ENCODE results near the gene FEZ2. TPM values are rescaled to one million over a fixed set of nuclear protein-coding genes. Genes with fewer than 3 reads are reported as not detected.

Gene FEZ2
- total and polyA plus RNA-seq, 2 of the 13 experiments (the other 11 are each of a cell fraction or from before 2014, with no cell fraction given): 42.5 to 59.1 TPM

DNA sequence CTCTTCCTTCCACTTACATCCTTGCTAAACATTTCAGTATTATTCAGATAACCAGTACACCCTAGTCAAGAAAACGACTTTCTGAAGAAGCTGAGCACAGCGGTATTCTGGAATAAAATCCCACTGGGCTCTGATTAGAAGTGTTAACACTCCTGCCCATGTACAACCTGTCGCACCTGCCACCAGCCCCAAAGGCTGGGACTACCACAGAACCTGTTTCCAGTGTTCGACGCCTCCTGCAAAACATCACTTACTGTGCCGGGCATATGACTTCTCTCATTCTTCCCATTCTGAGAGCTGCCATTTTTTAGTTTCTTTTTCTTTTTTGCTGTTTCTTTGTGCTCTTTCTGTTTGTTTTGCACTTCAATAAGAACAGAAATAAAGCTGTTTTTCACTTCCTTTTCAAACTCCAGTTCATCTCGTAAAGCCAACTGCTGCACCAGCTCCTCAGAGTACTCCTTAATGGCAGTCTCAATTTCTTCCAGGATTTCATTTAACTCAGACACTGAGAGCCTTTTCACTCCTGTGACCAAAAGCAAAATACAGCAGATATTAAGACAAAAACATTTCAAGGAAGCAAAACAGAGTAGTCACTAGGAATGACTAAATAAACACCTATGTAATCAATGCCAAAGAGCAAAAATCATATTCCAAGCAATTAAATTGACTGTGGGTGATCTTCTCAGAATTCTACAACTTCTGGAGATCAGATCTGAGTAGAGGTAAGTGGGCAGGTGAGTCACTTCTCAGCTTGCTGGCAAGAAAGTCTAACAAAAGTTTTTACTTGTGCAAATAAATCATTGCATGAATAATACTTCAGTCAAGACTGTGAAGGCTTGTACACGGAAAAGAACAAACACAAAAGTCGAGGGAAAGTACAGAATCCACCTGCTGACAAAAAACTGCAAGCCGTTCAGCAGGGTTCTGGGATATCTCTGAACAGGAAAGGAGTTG lies 19.3 kb downstream of the FEZ2 start:
- BruUV-seq (replicated peaks): no TSS peak
- Histone ChIP-seq H3K27me3 (ENCODE audit: control insufficient read depth in 1 of 2, insufficient read depth in 2 of 2, low read length in 2 of 2) (no peaks in the 10 kb centered on the region), H3K4me1 (ENCODE audit: insufficient read depth, low read length) (peaks cover 13% of the 10 kb centered on the region), H3K9ac (ENCODE audit: insufficient read depth, low read depth, low read length) (no peak overlapping the region), H3K9me3 (ENCODE audit: low read length) (no peaks in the 10 kb centered on the region), H4K20me1 (ENCODE audit: insufficient read depth, low read length) (no peaks in the 10 kb centered on the region), H3K4me2 (ENCODE audit: low read depth, low read length) (no peak overlapping the region), H3K79me2 (ENCODE audit: insufficient read depth, low read length) (no peaks in the 10 kb centered on the region), H3K36me3 (replicated peaks in 1 of 2; ENCODE audit: control insufficient read depth in 1 of 2, insufficient read depth in 2 of 2, low read length in 2 of 2) (peaks cover 14 to 71% of the 10 kb centered on the region in 2 experiments), H3K27ac (ENCODE audit: extremely low read length, insufficient read depth, low read length) (no peak overlapping the region), H2AFZ (ENCODE audit: low read length) (no peak overlapping the region), H3K4me3 (replicated peaks in 1 of 3; ENCODE audit: insufficient read depth in 1 of 3, low read depth in 2 of 3, low read length in 3 of 3) (no peak overlapping the region)
- in situ Hi-C loops (cut with HindIII; ENCODE audit: extremely low pct_ligation_motif_present, low pct_unique_long_range_greater_than_20kb) (no loop called here), intact Hi-C loops (cut with micrococcal nuclease; ENCODE audit: unreplicated experiment) (no loop called here)
- CTCF ChIA-PET (ENCODE audit: low intra/inter-chr PET ratio, low total read pairs): no interaction called here
- WGBS (ENCODE audit: low lambda C conversion rate): 83% methylated on average over 10 of the region's 10 CpGs
- DNase-seq (ENCODE audit: low spot score): no peak
- ATAC-seq: peak; percentile 41; the same call in 2 of the 3 replicates
- no peak for FAIRE-seq
- TF ChIP-seq EHMT2 (IDR thresholded peaks at IDR 0.05; ENCODE audit: borderline replicate concordance, low read depth, low read length) (no peak), ZNF713 (CRISPR knock-in tag; IDR thresholded peaks at IDR 0.05) (no peak), KLF13 (CRISPR knock-in tag; IDR thresholded peaks at IDR 0.05) (no peak), ZNF598 (CRISPR knock-in tag; IDR thresholded peaks at IDR 0.05; ENCODE audit: borderline replicate concordance) (no peak), TCF7 (IDR thresholded peaks at IDR 0.05; ENCODE audit: low read depth) (no peak), ZSCAN22 (CRISPR knock-in tag; IDR thresholded peaks at IDR 0.05) (no peak), FOSL2 (CRISPR knock-in tag; IDR thresholded peaks at IDR 0.05) (peak; percentile 9; the same call in 1 of the 2 replicates)
- TF ChIP-seq, protein P1, sequence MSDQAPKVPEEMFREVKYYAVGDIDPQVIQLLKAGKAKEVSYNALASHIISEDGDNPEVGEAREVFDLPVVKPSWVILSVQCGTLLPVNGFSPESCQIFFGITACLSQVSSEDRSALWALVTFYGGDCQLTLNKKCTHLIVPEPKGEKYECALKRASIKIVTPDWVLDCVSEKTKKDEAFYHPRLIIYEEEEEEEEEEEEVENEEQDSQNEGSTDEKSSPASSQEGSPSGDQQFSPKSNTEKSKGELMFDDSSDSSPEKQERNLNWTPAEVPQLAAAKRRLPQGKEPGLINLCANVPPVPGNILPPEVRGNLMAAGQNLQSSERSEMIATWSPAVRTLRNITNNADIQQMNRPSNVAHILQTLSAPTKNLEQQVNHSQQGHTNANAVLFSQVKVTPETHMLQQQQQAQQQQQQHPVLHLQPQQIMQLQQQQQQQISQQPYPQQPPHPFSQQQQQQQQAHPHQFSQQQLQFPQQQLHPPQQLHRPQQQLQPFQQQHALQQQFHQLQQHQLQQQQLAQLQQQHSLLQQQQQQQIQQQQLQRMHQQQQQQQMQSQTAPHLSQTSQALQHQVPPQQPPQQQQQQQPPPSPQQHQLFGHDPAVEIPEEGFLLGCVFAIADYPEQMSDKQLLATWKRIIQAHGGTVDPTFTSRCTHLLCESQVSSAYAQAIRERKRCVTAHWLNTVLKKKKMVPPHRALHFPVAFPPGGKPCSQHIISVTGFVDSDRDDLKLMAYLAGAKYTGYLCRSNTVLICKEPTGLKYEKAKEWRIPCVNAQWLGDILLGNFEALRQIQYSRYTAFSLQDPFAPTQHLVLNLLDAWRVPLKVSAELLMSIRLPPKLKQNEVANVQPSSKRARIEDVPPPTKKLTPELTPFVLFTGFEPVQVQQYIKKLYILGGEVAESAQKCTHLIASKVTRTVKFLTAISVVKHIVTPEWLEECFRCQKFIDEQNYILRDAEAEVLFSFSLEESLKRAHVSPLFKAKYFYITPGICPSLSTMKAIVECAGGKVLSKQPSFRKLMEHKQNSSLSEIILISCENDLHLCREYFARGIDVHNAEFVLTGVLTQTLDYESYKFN (CRISPR knock-in tag; conservative IDR thresholded peaks at IDR 0.05): no peak
- TF ChIP-seq, protein P2, sequence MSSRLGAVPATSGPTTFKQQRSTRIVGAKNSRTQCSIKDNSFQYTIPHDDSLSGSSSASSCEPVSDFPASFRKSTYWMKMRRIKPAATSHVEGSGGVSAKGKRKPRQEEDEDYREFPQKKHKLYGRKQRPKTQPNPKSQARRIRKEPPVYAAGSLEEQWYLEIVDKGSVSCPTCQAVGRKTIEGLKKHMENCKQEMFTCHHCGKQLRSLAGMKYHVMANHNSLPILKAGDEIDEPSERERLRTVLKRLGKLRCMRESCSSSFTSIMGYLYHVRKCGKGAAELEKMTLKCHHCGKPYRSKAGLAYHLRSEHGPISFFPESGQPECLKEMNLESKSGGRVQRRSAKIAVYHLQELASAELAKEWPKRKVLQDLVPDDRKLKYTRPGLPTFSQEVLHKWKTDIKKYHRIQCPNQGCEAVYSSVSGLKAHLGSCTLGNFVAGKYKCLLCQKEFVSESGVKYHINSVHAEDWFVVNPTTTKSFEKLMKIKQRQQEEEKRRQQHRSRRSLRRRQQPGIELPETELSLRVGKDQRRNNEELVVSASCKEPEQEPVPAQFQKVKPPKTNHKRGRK (CRISPR knock-in tag; IDR thresholded peaks at IDR 0.05): no peak
- POLR2A ChIA-PET: interaction anchor here (1.2 kb wide), 1 partner anchor 19 kb away, joined by 3 read pairs; the partner anchor contains the start of gene FEZ2
